ENCODE measurements around the gene PTPRM. TPM values are rescaled to one million over a fixed set of nuclear protein-coding genes. Genes with fewer than 3 reads are reported as not detected.

Gene PTPRM
- total RNA-seq, 1 donor from 2014 or later = 13.9 TPM

- Histone ChIP-seq H3K27me3 (peaks cover 23% of the 10 kb centered on the region), H3K4me1 (peaks cover 12% of the 10 kb centered on the region), H3K4me2 (peak overlapping the region; percentile 70), H3K36me3 (no peaks in the 10 kb centered on the region), H3K4me3 (peak overlapping the region; percentile 34), H3K9ac (no peak overlapping the region), H3F3A (ENCODE audit: low read depth) (peaks cover 16% of the 10 kb centered on the region), H3K9me3 (ENCODE audit: low read depth) (no peaks in the 10 kb centered on the region), H3K27ac (no peak overlapping the region), H2AFZ (replicated peaks) (peak overlapping the region; percentile 83), H3K79me2 (ENCODE audit: low read depth) (no peaks in the 10 kb centered on the region), H4K20me1 (ENCODE audit: low read depth) (no peaks in the 10 kb centered on the region)
- DNase-seq (ENCODE audit: low spot score) = peak; percentile 90
- Mint-ChIP-seq H3K36me3 (no peaks in the 10 kb centered on the region), H3K9me3 (no peaks in the 10 kb centered on the region), H3K4me3 (peak overlapping the region; percentile 17), H3K27ac (no peak overlapping the region), H3K27me3 (ENCODE audit: insufficient read depth, low read depth) (peaks cover 11% of the 10 kb centered on the region), H3K4me1 (peaks cover 5% of the 10 kb centered on the region)
- TF ChIP-seq CTCF (IDR thresholded peaks at IDR 0.05) (peak; percentile 80), EZH2phosphoT487 (IDR thresholded peaks at IDR 0.05) (peak; percentile 46), EZH2 (IDR thresholded peaks at IDR 0.05) (peak; percentile 56)
Observed at GRCh38 chr18:8367217-8367988, 800.3 kb downstream of the PTPRM start.

- Histone ChIP-seq H3F3A (ENCODE audit: low read depth) (peaks cover 16% of the 10 kb centered on the region), H4K20me1 (ENCODE audit: low read depth) (no peaks in the 10 kb centered on the region), H3K9me3 (ENCODE audit: low read depth) (no peaks in the 10 kb centered on the region), H3K4me1 (peaks cover 12% of the 10 kb centered on the region), H3K4me3 (no peak overlapping the region), H3K4me2 (no peak overlapping the region), H3K36me3 (no peaks in the 10 kb centered on the region), H3K79me2 (ENCODE audit: low read depth) (no peaks in the 10 kb centered on the region), H3K9ac (no peak overlapping the region), H3K27me3 (peaks cover 23% of the 10 kb centered on the region), H3K27ac (no peak overlapping the region), H2AFZ (replicated peaks) (no peak overlapping the region)
- Mint-ChIP-seq H3K27ac (no peak overlapping the region), H3K4me1 (peaks cover 5% of the 10 kb centered on the region), H3K4me3 (no peak overlapping the region), H3K27me3 (ENCODE audit: insufficient read depth, low read depth) (peaks cover 11% of the 10 kb centered on the region), H3K36me3 (no peaks in the 10 kb centered on the region), H3K9me3 (no peaks in the 10 kb centered on the region)
- TF ChIP-seq EZH2 (IDR thresholded peaks at IDR 0.05) = no peak
- TF ChIP-seq EZH2phosphoT487 (IDR thresholded peaks at IDR 0.05) = no peak
- TF ChIP-seq CTCF (IDR thresholded peaks at IDR 0.05) = no peak
- DNase-seq (ENCODE audit: low spot score) = no peak
Observed at GRCh38 chr18:8368512-8369217, 801.5 kb downstream of the PTPRM start.

GRCh38 chr18:8373486-8373885 lies 806.4 kb downstream of the PTPRM start:
- no peak overlapping the region for H3K4me2 ChIP-seq
- Mint-ChIP-seq H3K9me3 (no peaks in the 10 kb centered on the region), H3K27me3 (ENCODE audit: insufficient read depth, low read depth) (peaks cover 5% of the 10 kb centered on the region), H3K36me3 (peaks cover 3% of the 10 kb centered on the region), H3K27ac (no peak overlapping the region), H3K4me3 (no peak overlapping the region), H3K4me1 (peaks cover 3% of the 10 kb centered on the region)
- H3K9ac ChIP-seq = no peak overlapping the region
- no peak for DNase-seq (ENCODE audit: low spot score)
- H3K4me3 ChIP-seq = no peak overlapping the region
- no peaks in the 10 kb centered on the region for H3K27me3 ChIP-seq
- H3K36me3 ChIP-seq = no peaks in the 10 kb centered on the region
- H4K20me1 ChIP-seq (ENCODE audit: low read depth) = no peaks in the 10 kb centered on the region
- H3K4me1 ChIP-seq = no peaks in the 10 kb centered on the region
- no peaks in the 10 kb centered on the region for H3F3A ChIP-seq (ENCODE audit: low read depth)
- no peak overlapping the region for H3K27ac ChIP-seq
- H3K9me3 ChIP-seq (ENCODE audit: low read depth) = no peaks in the 10 kb centered on the region
- H2AFZ ChIP-seq (replicated peaks) = no peak overlapping the region
- TF ChIP-seq EZH2 (IDR thresholded peaks at IDR 0.05) = no peak
- TF ChIP-seq CTCF (IDR thresholded peaks at IDR 0.05) = no peak
- no peak for TF ChIP-seq EZH2phosphoT487 (IDR thresholded peaks at IDR 0.05)
- no peaks in the 10 kb centered on the region for H3K79me2 ChIP-seq (ENCODE audit: low read depth)

All from neural progenitor cell (in vitro differentiated cells).